ENCODE results near the gene YY1. TPM values are rescaled to one million over a fixed set of nuclear protein-coding genes. Genes with fewer than 3 reads are reported as not detected.
"Not testable (repeated sequence)": the region's sequence is repeated elsewhere in the genome, so short reads cannot be mapped to it uniquely, and the experiment has no call there.

YY1 gene
- total RNA-seq (2014; rRNA removed): 28.4 and 31.9 TPM in 2 replicates
- 29.5 TPM for polyA plus RNA-seq (2012)

- DNase-seq (ENCODE audit: low read depth): peak; percentile 97
Measured at GRCh38 chr14:100238419-100239210, at the start of gene YY1. TSS of gene YY1 (plus strand) at chr14:100239144. CDS start at chr14:100239245, 101 bp downstream.

GRCh38 chr14:100190126-100190525 lies 48.8 kb upstream of the YY1 start:
- no peak for DNase-seq (ENCODE audit: low read depth)

GRCh38 chr14:100191584-100192249 lies 47.2 kb upstream of the YY1 start:
- DNase-seq (ENCODE audit: low read depth): no peak

- DNase-seq (ENCODE audit: low read depth): no peak
Measured at GRCh38 chr14:100192250-100192671, 46.7 kb upstream of the YY1 start.

- peak; percentile 94 for DNase-seq (ENCODE audit: low read depth)
Measured at GRCh38 chr14:100192672-100193416, 46.1 kb upstream of the YY1 start.

DNA sequence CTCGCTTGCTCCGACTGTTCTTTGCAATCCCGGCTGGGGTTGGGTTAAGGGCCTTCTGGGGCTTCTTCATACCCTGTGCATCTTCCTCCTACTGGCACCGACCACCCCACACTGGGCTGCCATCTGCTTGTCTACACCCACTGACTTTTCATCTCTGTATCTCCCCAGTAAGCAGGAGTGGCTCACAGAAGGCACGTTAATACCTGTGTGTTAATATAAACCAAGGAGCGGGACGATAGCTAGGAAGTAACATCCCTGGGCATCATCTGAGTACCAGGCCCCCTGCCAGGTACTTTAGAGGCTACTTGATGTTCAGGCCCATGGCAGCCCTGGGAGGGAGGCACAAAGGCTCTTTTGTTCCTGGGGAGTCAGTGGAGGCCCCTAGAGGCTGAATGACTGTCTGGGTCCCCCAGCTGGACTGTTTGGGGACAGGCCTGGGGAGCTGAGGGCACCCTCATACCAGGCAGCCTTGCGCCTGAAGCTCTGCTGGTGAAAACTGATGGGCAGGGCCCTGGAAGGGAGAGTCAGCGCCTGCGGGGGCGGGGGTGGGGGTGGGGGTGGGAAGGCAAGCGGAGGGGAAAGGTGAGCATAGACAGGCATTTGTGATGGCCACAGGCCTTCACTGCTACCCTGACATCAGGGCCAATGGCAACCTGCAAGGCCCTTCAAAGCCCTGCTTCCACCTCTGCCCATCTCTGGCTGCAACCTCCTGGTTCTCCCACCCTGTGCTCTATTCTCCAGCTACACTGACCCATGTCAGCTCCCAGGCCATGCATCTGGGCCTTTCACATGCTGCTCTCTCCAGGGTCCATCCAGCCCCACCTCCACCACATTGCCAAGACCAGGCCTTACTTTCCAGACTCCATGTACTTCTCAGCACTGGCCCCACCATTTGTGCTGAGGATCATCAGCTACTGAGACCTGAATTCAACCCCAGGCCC lies 45.3 kb upstream of the YY1 start:
- DNase-seq (ENCODE audit: low read depth): no peak

DNA sequence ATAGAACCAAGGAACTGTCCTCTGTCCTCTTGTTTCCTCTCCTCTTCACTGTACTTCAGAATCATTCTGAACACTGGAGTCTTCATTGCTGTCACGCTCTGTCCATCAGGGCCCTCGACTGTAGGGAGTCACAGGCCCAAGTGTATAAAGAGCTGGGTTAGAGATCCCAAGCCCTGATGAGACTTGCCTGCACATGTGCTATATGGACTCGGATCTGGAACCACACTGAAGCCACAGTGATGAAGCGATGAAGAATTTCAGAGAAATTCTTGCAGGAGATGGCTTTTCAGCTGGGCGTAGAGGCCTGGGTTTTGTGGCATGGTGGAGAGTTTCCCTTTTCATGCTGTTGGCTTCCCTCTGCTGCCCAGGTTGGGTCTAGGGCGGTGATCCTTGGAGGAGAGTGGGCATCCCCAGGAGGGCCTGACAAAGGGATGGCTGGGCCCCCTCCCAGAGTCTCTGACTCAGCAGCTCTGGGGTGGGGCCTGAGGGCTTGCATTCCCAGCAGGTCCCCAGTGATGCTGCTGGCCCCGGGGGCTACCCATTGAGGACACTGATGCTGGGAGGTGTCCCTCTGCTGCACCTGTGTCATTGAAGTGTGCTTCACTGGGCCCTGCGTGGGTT lies 39.6 kb upstream of the YY1 start:
- DNase-seq (ENCODE audit: low read depth): no peak

GRCh38 chr14:100200311-100200710 lies 38.6 kb upstream of the YY1 start:
- DNase-seq (ENCODE audit: low read depth): no peak

GRCh38 chr14:100201701-100202100 lies 37.2 kb upstream of the YY1 start:
- no peak for DNase-seq (ENCODE audit: low read depth)

DNA sequence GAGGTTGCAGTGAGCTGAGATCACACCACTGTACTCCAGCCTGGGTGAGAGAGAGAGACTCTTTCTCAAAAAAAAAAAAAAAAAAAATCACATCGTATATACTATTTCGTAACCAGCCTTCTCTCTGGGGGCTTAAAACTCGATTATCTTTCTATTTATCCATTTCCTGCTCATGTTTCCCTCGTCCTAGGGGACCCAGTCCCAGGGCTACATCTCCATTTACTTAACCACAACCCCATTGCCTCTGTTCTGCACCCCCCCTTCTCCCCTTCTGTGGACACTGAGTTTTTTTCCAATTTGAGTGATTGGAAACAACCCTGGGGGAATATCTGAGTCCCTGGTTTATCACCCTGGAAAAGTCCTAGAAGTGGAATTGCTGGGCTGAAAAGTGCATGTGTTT lies 36.2 kb upstream of the YY1 start:
- no peak for DNase-seq (ENCODE audit: low read depth)

GRCh38 chr14:100203146-100203545 lies 35.8 kb upstream of the YY1 start:
- no peak for DNase-seq (ENCODE audit: low read depth)

GRCh38 chr14:100203962-100204834 lies 34.7 kb upstream of the YY1 start:
- no peak for DNase-seq (ENCODE audit: low read depth)

- not testable (repeated sequence) for DNase-seq (ENCODE audit: low read depth)
Measured at GRCh38 chr14:100204835-100205167, 34.1 kb upstream of the YY1 start.

- DNase-seq (ENCODE audit: low read depth): not testable (repeated sequence)
Measured at GRCh38 chr14:100207588-100207987, 31.4 kb upstream of the YY1 start.

DNA sequence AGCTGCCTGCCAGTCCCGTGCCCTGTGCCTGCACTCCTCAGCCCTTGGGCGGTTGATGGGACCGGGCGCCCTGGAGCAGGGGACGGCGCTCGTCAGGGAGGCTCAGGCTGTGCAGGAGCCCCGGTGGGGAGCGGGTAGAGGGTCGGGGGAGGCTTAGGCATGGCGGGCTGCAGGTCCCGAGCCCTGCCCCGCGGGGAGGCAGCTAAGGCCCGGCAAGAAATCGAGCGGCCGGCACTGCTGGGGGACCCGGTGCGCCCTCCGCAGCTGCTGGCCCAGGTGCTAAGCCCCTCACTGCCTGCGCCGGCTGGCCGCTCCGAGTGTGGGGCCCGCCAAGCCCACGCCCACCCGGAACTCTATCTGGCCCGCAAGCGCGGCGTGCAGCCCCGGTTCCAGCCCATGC lies 30.8 kb upstream of the YY1 start:
- not testable (repeated sequence) for DNase-seq (ENCODE audit: low read depth)

DNA sequence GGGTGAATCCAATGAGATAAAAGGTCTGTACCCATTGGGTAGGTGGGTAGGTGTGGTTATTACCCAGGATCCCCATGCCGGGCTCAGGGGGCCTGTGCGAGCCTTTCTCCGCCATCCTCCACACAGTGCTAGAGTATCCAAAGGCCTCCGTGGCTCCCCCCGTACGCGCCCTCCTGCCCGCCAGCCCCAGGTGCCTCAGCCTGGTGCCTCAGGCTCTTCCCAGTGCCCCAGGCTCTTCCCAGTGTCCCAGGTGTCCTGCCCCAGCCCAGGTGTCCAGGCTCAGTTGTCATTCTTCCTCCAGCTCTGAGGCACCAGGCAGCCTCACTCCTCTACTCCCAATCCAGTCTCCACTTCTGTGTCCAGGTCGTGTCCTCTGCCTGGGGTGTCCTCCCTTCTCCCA lies 27.6 kb upstream of the YY1 start:
- no peak for DNase-seq (ENCODE audit: low read depth)

DNA sequence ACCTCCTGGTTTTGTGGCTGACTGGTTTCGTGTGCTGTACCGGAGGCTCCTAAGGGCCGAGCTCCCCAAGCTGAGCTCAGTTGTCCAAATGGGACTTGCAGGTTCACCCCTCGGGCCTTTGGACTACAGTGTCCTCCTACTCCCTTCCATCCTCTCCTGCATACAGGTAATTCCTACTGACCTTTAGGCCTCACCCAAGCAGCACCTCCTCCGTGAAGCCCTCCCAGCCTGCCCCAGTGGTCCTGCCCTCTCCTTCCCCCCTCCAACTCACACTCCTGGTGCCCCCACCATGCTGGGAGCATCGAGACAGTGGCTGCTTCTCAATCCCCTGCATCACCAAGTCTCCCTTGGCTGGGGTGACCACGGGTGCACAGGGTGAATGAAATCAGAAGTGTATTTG lies 27.1 kb upstream of the YY1 start:
- DNase-seq (ENCODE audit: low read depth): no peak

DNA sequence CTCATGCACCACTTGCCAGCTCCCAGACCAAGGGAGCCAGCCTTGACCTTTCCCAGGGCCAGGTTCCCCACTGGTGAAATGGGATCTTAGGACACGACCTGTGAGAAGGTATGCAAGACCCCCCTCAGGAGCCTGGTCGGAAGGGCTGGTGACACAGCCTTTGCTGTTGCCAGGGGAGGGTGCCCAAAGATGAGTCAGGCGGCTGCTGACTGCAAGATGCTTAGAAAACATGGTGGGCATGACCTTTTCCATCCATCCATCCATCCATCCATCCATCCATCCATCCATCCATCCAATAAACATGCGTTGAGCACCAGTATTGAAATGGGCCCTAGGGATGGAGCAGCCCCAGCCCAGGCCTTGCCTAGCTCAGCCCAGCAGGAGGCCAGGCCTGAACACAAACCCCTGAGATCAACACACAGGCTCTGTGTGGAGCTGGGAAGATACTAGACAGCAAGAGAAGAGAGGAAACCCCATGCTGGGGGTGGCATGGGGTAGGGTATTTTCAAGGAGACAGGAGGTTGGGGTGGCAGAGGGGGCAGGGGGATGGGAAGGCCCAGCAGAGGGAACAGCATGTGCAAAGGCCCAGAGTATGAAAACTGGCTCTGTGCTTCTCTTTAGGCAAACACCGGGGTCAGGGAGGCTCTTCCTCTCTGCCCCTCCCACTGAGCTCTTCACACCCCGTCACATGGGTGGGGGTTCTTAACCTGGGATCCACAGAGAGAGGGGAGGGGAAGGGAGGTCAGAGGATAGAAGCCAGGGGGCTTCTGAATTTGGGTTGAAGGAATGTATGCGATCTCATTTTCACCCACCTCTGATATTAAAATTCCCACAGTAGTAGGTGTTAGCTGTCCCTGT lies 26.2 kb upstream of the YY1 start:
- no peak for DNase-seq (ENCODE audit: low read depth)

DNA sequence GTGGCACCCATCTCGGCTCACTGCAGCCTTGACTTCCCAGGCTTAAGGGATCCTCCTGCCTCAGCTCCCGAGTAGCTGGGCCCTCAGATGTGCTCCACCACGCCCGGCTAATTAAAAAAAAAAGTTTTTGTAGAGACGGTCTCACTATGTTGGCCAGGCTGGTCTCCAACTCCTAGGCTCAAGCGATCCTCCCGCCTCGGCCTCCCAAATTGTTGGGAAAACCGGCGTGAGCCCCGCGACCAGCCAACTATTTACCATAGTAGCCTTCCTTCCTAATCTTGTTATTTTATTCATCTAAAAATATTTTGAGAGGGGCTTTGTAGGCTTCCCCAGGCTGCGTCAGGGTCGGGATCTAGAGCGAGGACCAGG lies 25.4 kb upstream of the YY1 start:
- DNase-seq (ENCODE audit: low read depth): no peak

Measured in LHCN-M2 (cell line).